HUES64 (cell line): ENCODE measurements around the gene PARD3.
"Not testable (repeated sequence)": the region's sequence is repeated elsewhere in the genome, so short reads cannot be mapped to it uniquely, and the experiment has no call there.

Experiments used
- H3K27ac ChIP-seq: 2 replicates; pipeline ENCODE4 v1.7.0; 2013; ENCODE audit warnings: low read depth, low read length, inconsistent platforms
- H3K27me3 ChIP-seq: 2 replicates; pipeline ENCODE4 v1.6.1; 2013; ENCODE audit warnings: mild to moderate bottlenecking, low read length; ENCODE audit not compliant: insufficient read depth
- H3K36me3 ChIP-seq: 2 replicates; pipeline ENCODE4 v1.6.1; 2013; ENCODE audit warnings: mild to moderate bottlenecking, low read length; ENCODE audit not compliant: insufficient read depth
- H3K4me1 ChIP-seq: 2 replicates; pipeline ENCODE4 v1.6.1; 2013; ENCODE audit warnings: mild to moderate bottlenecking, low read length, moderate library complexity; ENCODE audit not compliant: insufficient read depth
- H3K4me3 ChIP-seq: 2 replicates; pipeline ENCODE4 v1.5.1; 2013; ENCODE audit warnings: mild to moderate bottlenecking, low read length, moderate library complexity
- H3K9ac ChIP-seq: 2 replicates; pipeline ENCODE4 v1.6.1; 2013; ENCODE audit warnings: mild to moderate bottlenecking, low read depth, low read length
- H3K9me3 ChIP-seq: 2 replicates; pipeline ENCODE4 v1.6.1; 2013; ENCODE audit warnings: low read depth, low read length; ENCODE audit not compliant: insufficient read depth
- WGBS: fragments of 150-250, 120-280 bp; methylation state at CpG from one replicate; pipeline ENCODE4 v1.1.7; 2013; ENCODE audit warnings: missing lambda C conversion rate; 5-methylcytosine and 5-hydroxymethylcytosine counted together

Gene PARD3

GRCh38 chr10:34845070-34845469 lies 30.0 kb upstream of the PARD3 start:
- Histone ChIP-seq H3K9ac (no peak overlapping the region), H3K9me3 (no peaks in the 10 kb centered on the region), H3K4me3 (no peak overlapping the region), H3K27me3 (no peaks in the 10 kb centered on the region), H3K27ac (no peak overlapping the region), H3K36me3 (no peaks in the 10 kb centered on the region), H3K4me1 (no peaks in the 10 kb centered on the region)
- WGBS = 89% methylated on average over 2 of the region's 2 CpGs

- Histone ChIP-seq H3K4me1 (no peaks in the 10 kb centered on the region), H3K27ac (no peak overlapping the region), H3K4me3 (no peak overlapping the region), H3K36me3 (no peaks in the 10 kb centered on the region), H3K9me3 (no peaks in the 10 kb centered on the region), H3K27me3 (no peaks in the 10 kb centered on the region), H3K9ac (no peak overlapping the region)
- WGBS = 93% methylated on average over 4 of the region's 4 CpGs
Measured at GRCh38 chr10:34844448-34844847, 29.4 kb upstream of the PARD3 start.

DNA sequence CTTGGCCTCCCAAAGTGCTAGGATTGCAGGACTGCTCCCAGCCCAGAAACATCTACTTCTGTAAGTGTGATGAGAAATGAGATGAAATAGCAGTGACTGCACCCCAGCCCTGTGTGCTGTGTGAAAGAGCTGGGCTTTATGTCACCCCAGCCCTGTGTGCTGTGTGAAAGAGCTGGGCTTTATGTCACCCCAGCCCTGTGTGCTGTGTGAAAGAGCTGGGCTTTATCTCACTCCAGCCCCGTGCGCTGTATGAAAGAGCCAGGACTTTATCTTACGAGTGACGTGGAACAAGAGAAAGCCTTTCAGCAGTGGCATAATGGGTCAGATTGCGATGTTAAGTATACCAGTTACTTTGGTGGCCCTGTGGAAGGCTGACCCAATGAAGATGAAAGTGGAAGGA lies 28.4 kb upstream of the PARD3 start:
- 93% methylated on average over 5 of the region's 5 CpGs for WGBS
- not testable (repeated sequence) for H3K27me3 ChIP-seq, H3K9me3 ChIP-seq, H3K4me3 ChIP-seq, H3K4me1 ChIP-seq, H3K27ac ChIP-seq, H3K36me3 ChIP-seq, H3K9ac ChIP-seq

- no peaks in the 10 kb centered on the region for H3K4me1 ChIP-seq
- no peaks in the 10 kb centered on the region for H3K36me3 ChIP-seq
- no peaks in the 10 kb centered on the region for H3K27me3 ChIP-seq
- no peak overlapping the region for H3K4me3 ChIP-seq
- H3K9me3 ChIP-seq = no peaks in the 10 kb centered on the region
- 82% methylated on average over 5 of the region's 5 CpGs for WGBS
- H3K27ac ChIP-seq = no peak overlapping the region
- H3K9ac ChIP-seq = no peak overlapping the region
Measured at GRCh38 chr10:34838366-34838900, 23.3 kb upstream of the PARD3 start.

- no peaks in the 10 kb centered on the region for H3K4me1 ChIP-seq
- H3K4me3 ChIP-seq = no peak overlapping the region
- no peaks in the 10 kb centered on the region for H3K27me3 ChIP-seq
- WGBS = 94% methylated on average over 8 of the region's 8 CpGs
- no peaks in the 10 kb centered on the region for H3K9me3 ChIP-seq
- no peak overlapping the region for H3K9ac ChIP-seq
- no peaks in the 10 kb centered on the region for H3K36me3 ChIP-seq
- no peak overlapping the region for H3K27ac ChIP-seq
Measured at GRCh38 chr10:34835908-34836508, 20.9 kb upstream of the PARD3 start.

DNA sequence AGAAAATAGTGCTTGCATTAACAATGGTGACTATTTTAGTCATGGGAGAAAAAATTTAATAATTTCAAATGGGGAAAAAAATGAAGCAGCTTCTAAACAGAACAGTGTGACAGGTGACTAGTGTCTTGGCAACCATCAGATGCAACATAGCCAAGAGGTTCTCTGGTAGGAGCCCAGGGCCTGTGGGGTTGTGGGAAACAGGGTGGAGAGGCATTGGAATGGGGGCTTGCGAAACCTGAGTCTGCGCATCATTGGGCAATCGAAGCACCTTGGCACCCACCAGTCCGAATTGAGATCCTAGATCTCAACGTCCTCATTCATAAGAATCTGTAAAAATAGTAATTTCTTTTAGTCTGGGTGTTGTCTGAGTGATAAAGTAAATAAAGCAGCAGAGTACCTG lies 19.2 kb upstream of the PARD3 start:
- no peak overlapping the region for H3K4me3 ChIP-seq
- no peak overlapping the region for H3K9ac ChIP-seq
- no peaks in the 10 kb centered on the region for H3K36me3 ChIP-seq
- peaks cover 7% of the 10 kb centered on the region; the same call in 1 of the 2 replicates for H3K4me1 ChIP-seq
- no peak overlapping the region for H3K27ac ChIP-seq
- WGBS = over 99% methylated on average over 5 of the region's 5 CpGs
- no peaks in the 10 kb centered on the region for H3K27me3 ChIP-seq
- H3K9me3 ChIP-seq = no peaks in the 10 kb centered on the region

GRCh38 chr10:34830217-34830822 lies 15.2 kb upstream of the PARD3 start:
- Histone ChIP-seq H3K9ac (no peak overlapping the region), H3K4me1 (peaks cover 7% of the 10 kb centered on the region; the same call in 1 of the 2 replicates), H3K9me3 (no peaks in the 10 kb centered on the region), H3K4me3 (no peak overlapping the region), H3K36me3 (no peaks in the 10 kb centered on the region), H3K27me3 (no peaks in the 10 kb centered on the region), H3K27ac (no peak overlapping the region)
- WGBS = 68% methylated on average over 13 of the region's 13 CpGs

DNA sequence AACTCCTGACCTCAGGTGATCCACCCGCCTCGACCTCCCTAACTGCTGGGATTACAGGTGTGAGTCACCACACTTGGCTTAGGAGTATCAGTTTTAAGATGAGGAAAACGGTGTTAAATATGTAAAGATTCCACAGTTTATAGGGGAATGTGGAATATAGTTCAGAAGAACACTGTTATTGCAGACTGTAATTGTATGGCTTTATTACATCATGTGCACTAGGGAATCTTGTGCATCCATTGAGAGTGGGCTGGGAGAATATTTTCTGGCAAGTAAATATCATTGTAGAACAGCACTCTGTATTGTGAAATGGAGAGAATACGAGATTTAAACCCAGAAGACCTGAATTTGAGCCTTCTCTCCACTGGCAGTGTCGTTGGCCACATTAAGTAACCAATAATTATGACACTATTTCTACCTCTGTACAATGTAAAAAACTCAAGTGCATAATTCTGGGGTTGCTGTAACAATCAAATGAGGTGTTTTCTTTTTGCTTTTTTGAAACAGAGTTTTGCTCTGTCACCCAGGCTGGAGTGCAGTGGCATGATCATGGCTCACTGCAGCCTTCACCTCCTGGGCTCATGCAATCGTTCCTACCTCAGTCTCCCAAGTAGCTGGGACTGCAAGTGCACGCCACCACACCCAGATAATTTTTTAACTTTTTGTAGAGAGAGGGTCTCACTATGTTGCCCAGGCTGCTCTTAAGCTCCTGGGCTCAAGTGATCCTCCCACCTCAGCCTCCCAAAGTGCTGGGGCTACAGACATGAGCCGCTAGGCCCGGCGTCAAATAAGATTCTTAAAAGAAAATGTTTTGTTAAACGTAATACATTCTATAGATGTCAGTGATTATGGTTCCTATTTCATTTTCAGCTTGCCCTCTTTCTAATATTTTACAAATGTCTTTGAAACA lies 12.0 kb upstream of the PARD3 start:
- H3K4me1 ChIP-seq = peaks cover 7% of the 10 kb centered on the region; the same call in 1 of the 2 replicates
- H3K9me3 ChIP-seq = no peaks in the 10 kb centered on the region
- H3K36me3 ChIP-seq = no peaks in the 10 kb centered on the region
- H3K27ac ChIP-seq = no peak overlapping the region
- 96% methylated on average over 9 of the region's 11 CpGs for WGBS
- no peak overlapping the region for H3K9ac ChIP-seq
- H3K27me3 ChIP-seq = no peaks in the 10 kb centered on the region
- no peak overlapping the region for H3K4me3 ChIP-seq

GRCh38 chr10:34826221-34826620 lies 11.1 kb upstream of the PARD3 start:
- no peaks in the 10 kb centered on the region for H3K27me3 ChIP-seq
- no peak overlapping the region for H3K4me3 ChIP-seq
- peaks cover 7% of the 10 kb centered on the region; the same call in 1 of the 2 replicates for H3K4me1 ChIP-seq
- no peaks in the 10 kb centered on the region for H3K36me3 ChIP-seq
- H3K27ac ChIP-seq = no peak overlapping the region
- no peak overlapping the region for H3K9ac ChIP-seq
- WGBS = 79% methylated on average over 6 of the region's 6 CpGs
- H3K9me3 ChIP-seq = no peaks in the 10 kb centered on the region

GRCh38 chr10:34825414-34825813 lies 10.3 kb upstream of the PARD3 start:
- no peaks in the 10 kb centered on the region for H3K27me3 ChIP-seq
- H3K9me3 ChIP-seq = no peaks in the 10 kb centered on the region
- H3K9ac ChIP-seq = no peak overlapping the region
- H3K4me3 ChIP-seq = no peak overlapping the region
- no peak overlapping the region for H3K27ac ChIP-seq
- H3K4me1 ChIP-seq = peaks cover 4% of the 10 kb centered on the region; the same call in 1 of the 2 replicates
- no peaks in the 10 kb centered on the region for H3K36me3 ChIP-seq
- 100% methylated on average over 1 of the region's 2 CpGs for WGBS

GRCh38 chr10:34824870-34825269 lies 9.8 kb upstream of the PARD3 start:
- Histone ChIP-seq H3K9me3 (no peaks in the 10 kb centered on the region), H3K36me3 (no peaks in the 10 kb centered on the region), H3K9ac (no peak overlapping the region), H3K27ac (no peak overlapping the region), H3K27me3 (no peaks in the 10 kb centered on the region), H3K4me3 (no peak overlapping the region), H3K4me1 (no peaks in the 10 kb centered on the region)
- 60% methylated on average over 2 of the region's 2 CpGs for WGBS
